Measurements from ENCODE around the gene WBP2.
A peak's percentile ranks its signal among the peaks of the same experiment; 100 is the strongest.

Gene WBP2

DNA sequence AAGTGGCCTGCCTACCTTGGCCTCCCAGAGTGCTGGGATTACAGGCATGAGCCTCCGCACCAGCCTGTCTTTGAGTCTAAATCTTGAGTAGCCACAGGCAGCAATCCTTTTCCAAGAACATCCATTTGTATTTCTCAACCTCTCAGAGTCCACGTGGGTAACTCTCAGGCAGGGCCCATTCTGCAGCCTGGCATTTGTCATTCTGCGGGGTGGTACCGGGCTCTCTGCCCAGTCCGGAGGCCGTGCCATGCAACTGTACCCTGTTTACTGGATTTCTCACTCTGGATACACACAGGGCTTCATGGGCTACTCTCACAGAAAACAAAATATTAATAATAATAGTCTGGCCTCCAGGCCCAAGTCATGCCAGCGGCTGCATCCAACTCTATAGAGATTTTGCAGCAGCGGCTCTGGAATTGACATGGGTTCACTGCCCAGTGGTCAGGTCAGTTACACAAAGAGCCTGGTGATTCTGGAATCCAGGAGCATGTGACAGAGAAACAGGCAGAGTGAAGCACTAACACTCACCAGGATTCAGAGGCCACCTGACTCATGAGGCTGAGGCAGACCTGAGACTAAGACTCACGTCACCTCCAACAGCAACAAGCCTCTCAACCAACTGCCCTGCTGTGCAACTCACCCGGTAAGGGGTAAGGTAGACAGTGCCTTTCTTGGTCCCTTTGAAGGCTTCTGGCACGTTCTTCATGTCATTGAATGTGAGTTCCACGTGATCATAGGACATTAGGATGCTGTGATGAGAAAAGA is 4.0 kb downstream of the WBP2 start:
- H3K27ac ChIP-seq = no peak overlapping the region
- TF ChIP-seq, protein P1, sequence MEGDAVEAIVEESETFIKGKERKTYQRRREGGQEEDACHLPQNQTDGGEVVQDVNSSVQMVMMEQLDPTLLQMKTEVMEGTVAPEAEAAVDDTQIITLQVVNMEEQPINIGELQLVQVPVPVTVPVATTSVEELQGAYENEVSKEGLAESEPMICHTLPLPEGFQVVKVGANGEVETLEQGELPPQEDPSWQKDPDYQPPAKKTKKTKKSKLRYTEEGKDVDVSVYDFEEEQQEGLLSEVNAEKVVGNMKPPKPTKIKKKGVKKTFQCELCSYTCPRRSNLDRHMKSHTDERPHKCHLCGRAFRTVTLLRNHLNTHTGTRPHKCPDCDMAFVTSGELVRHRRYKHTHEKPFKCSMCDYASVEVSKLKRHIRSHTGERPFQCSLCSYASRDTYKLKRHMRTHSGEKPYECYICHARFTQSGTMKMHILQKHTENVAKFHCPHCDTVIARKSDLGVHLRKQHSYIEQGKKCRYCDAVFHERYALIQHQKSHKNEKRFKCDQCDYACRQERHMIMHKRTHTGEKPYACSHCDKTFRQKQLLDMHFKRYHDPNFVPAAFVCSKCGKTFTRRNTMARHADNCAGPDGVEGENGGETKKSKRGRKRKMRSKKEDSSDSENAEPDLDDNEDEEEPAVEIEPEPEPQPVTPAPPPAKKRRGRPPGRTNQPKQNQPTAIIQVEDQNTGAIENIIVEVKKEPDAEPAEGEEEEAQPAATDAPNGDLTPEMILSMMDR (conservative IDR thresholded peaks at IDR 0.05) = no peak

DNA sequence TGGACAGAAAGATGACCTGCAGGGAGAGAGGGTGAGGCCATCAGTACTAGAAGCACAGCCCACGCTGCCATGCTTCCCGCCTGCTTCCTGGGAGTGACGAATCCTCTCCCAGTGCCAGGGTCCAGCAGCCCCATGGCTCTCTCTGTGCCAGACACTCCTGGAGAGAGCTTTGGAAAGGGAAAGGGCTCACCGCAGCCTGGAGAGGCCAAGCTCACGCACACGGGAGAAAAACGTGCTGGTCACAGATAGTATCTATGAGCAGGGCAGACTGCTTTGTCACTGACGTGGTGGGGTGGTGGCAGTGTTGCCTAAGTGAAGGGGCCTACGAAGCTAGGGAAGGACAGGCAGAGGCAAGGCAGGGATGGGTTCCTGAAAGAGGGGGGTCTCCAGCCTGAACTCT is 5.4 kb downstream of the WBP2 start:
- no peak overlapping the region for H3K27ac ChIP-seq
- TF ChIP-seq, protein P1 (conservative IDR thresholded peaks at IDR 0.05) = no peak

DNA sequence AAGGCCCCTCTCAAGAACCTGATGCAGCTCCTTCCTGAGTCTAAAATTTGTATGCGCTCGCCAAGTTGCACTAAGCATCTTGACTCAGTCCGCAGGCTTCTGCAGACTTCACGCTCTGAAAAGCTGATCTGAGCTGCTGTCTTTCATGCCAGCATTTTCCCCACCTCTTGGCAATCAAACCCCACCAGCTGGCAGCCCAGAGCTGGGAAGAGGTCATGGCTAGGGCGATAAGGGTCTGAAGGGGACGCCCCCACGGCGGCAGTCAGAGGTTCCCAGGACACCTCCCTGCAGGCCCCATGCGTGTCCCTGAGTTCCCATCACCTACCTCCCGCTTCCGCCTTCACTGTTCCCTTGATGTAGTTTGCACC is 5.9 kb downstream of the WBP2 start:
- H3K27ac ChIP-seq = no peak overlapping the region
- TF ChIP-seq, protein P1 (conservative IDR thresholded peaks at IDR 0.05) = no peak

DNA sequence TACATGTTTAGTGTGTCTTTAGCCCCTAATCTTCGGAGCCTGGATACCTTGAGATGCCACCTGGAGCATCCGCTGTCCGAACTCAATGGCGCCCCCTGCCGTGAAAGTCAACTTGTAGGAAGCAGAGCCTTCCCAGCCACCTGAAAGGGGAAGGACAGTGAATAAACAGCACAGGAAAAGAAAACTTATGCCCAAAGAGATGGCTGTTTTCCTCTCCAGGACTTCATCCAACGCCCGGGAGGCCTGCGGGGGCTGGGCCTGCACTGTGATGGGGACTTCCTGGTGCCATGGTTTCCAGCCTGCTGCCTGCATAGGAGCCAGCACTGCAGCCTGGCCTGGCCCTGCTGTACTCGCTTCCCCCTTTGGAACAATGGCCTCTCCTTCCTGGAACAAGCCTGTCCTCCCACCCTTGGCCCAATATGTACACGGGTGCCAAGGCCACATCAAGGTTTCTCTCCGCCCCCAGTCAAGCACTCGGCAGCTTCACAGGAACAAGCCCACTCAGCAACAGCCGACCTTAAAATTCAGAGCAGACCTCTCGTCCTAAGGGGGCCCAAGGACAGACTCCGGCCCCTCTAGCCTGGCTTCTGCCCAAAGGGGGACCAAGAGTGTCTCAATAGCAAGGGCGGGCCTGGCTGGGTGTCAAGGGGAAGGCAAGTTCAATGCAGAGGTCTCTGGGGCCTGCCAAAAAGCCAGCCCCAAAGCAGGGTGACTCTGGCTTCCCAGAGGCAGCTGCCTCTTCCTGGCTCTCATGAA is 6.4 kb downstream of the WBP2 start:
- H3K27ac ChIP-seq = no peak overlapping the region
- TF ChIP-seq, protein P1 (conservative IDR thresholded peaks at IDR 0.05) = peak; percentile 78

DNA sequence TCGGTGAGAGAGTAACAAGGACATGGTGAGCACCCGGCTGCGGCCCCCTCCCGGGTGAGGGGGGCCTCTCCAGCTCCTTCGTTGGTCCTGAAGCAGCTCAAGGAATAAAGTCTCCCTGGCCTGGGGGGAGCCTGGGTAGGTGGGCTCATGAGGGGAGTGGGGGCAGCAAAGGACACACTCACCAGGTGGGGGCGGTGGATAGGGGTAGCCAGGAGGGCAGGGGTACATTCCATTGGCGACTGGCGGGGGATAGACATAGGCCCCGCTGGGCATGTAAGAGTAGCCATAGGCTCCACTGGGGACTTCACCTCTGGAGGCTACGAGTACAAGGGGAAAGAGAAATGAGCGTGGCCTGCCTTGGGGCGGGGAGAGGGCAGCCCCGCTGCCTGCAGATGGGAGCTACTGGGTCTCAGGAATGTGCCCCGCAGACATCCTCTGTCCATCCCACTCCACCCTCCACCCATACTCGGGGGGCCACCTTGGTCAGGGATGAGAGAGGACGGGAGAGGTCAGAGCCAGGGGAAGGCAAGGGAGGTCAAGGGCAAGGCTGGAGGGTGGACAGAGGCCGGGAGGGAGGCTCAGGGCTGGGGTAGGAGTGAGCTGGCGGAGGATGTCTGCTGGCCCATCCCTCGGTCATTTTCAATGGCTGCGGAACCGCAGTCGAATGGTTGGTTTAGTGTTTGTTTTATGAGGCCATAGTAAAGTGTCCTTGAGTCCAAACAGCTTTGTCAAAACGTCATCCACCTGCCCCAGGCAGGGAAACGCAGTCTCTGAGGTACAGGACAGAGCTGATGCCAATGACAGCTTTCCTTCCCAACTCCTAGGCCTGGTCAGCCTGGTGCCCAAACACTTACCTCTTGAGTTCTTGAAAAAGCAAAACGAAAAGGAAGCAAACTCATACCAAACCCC is 7.3 kb downstream of the WBP2 start:
- TF ChIP-seq, protein P1 (conservative IDR thresholded peaks at IDR 0.05) = no peak
- no peak overlapping the region for H3K27ac ChIP-seq

DNA sequence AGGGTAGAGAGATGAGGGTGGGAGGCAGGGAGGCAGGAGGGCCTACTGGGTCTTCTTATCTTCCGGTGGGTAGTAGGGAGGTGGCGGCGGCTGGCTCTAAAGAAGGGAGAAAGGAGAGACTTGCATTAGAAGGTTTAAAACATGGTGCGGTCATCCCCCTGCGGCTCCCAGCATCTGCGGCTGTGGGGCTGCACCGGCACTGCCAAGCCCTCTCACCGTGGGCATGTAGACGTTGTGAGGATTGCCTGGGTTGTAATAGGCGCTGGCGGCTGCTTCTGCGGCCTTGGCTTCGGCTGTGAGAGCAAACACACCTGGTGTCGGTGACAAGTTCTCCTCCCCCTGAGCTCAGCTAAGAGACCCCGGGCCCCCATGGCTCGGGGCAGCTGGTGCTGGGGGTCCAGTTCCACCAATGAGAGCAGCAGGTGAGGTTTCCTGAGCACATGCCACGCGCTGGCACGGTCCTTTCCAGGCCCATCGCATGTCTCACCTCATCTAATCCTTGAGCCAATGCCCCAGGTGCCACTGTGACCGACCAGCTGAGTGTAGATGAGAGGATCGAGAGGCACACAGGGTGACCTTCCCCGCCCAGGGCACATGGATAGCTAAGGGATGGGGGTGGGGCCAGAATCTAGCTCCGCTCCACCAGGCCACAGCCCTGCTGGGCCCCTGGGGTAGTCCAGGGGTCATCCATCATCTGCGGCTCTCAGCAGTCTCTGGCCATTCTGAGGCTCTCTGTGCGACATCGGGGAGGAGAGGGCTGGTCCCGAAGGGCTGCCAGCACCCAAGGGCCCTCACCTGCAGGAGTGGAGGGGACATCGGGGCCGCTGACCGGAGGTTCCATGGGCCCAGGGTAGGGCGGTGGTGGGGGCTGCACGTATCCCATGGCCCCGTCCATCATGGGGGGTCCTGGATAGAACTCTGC is 8.2 kb downstream of the WBP2 start:
- TF ChIP-seq, protein P1 (conservative IDR thresholded peaks at IDR 0.05) = no peak
- H3K27ac ChIP-seq = no peak overlapping the region
